ENCODE data around the gene ATXN10. TPM values are rescaled to one million over a fixed set of nuclear protein-coding genes. Genes with fewer than 3 reads are reported as not detected.

ATXN10 gene
- total and polyA plus RNA-seq, 2 of the 13 experiments (the other 11 are each of a cell fraction or from before 2014, with no cell fraction given) = 60.1 to 194 TPM

DNA sequence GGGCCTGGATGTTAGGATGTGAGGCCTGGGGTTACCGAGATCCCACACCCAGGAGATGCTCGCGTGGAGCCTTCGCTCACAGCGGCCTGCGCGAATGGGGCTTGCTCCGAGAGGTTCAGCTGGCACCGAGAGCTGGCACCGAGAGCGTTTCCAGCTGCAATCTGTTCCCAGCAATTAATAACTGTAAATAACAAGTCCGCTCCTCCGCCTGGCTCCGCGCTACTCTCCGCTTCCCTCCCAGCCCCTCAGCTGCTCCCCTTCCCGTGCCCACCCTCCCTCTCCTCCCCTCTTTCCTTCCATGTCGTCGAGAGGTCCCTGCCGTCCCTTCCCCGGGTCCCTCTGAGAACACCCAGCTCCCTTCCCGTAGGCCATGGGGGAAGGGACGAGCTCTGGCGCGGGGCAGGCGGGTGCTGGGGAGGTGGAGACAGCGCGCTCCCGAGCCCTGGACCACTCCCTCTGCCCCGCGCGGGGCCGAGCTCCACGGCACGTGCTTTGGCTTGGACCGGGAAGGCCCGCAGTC is 194.6 kb downstream of the ATXN10 start:
- H3K4me1 ChIP-seq (ENCODE audit: insufficient read depth, low read length) = no peaks in the 10 kb centered on the region
- H3K79me2 ChIP-seq (ENCODE audit: insufficient read depth, low read length) = no peaks in the 10 kb centered on the region
- H3K4me2 ChIP-seq (ENCODE audit: low read depth, low read length) = no peak overlapping the region
- intact Hi-C loops (cut with micrococcal nuclease; ENCODE audit: unreplicated experiment) = loop anchor here (10.0 kb wide), 1 partner anchor 221 kb away; no protein-coding TSS in a partner anchor
- CTCF ChIA-PET (ENCODE audit: low intra/inter-chr PET ratio, low total read pairs) = no interaction called here
- H3K4me3 ChIP-seq (replicated peaks in 1 of 3; ENCODE audit: insufficient read depth in 1 of 3, low read depth in 2 of 3, low read length in 3 of 3) = no peak overlapping the region
- TF ChIP-seq, protein P1, sequence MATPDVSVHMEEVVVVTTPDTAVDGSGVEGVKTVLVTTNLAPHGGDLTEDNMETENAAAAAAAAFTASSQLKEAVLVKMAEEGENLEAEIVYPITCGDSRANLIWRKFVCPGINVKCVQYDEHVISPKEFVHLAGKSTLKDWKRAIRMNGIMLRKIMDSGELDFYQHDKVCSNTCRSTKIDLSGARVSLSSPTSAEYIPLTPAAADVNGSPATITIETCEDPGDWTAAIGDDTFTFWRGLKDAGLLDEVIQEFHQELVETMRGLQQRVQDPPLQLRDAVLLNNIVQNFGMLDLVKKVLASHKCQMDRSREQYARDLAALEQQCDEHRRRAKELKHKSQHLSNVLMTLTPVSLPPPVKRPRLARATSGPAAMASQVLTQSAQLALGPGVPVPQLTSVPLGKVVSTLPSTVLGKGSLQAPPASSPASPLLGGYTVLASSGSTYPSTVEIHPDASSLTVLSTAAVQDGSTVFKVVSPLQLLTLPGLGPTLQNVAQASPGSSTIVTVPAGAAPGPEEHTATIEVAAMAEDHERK (CRISPR knock-in tag; IDR thresholded peaks at IDR 0.05; ENCODE audit: low read depth) = no peak
- H4K20me1 ChIP-seq (ENCODE audit: insufficient read depth, low read length) = peaks cover 5% of the 10 kb centered on the region; the same call in 1 of the 2 replicates
- H3K27me3 ChIP-seq (ENCODE audit: control insufficient read depth in 1 of 2, insufficient read depth in 2 of 2, low read length in 2 of 2) = peaks cover 1 to 23% of the 10 kb centered on the region in 2 experiments; a peak in 3 of 5 replicates
- in situ Hi-C loops (cut with HindIII; ENCODE audit: extremely low pct_ligation_motif_present, low pct_unique_long_range_greater_than_20kb) = loop anchor here (5.0 kb wide), 1 partner anchor 289 kb away; no protein-coding TSS in a partner anchor
- no peaks in the 10 kb centered on the region for H3K9me3 ChIP-seq (ENCODE audit: low read length)
- BruUV-seq (replicated peaks) = no TSS peak
- H2AFZ ChIP-seq (ENCODE audit: low read length) = no peak overlapping the region
- ATAC-seq (no peak), DNase-seq (ENCODE audit: low spot score) (no peak), FAIRE-seq (no peak)
- no peak overlapping the region for H3K9ac ChIP-seq (ENCODE audit: insufficient read depth, low read depth, low read length)
- H3K27ac ChIP-seq (ENCODE audit: extremely low read length, insufficient read depth, low read length) = no peak overlapping the region
- H3K36me3 ChIP-seq (replicated peaks in 1 of 2; ENCODE audit: control insufficient read depth in 1 of 2, insufficient read depth in 2 of 2, low read length in 2 of 2) = no peaks in the 10 kb centered on the region
- whole genome bisulfite sequencing (ENCODE audit: low lambda C conversion rate) = 86% methylated on average over 28 of the region's 37 CpGs
- POLR2A ChIA-PET = no interaction called here

DNA sequence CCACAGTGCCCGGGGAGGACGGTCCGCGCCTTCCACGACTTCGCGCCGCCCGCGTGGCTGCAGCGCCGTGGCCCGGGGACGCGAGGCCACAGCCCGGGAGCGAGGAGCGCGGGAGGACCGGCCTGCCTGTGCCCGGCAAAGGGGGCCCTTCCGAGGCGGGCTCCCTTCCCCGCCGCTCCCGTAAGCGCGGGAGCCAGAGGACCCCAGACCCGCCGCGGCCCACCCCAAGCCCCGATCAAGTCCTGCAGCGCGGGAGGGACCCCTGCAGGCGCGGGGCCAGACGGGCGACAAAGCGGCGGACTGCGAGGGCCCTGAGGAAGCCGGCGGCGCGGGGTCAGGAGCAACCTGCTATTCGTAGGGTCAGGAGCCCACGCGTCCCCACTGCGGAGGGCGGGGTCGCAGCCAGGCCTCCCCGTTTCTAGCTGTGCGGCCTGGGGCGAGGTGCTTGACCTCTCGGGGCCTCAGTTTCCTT is 195.0 kb downstream of the ATXN10 start:
- no peak overlapping the region for H3K9ac ChIP-seq (ENCODE audit: insufficient read depth, low read depth, low read length)
- WGBS (ENCODE audit: low lambda C conversion rate) = 96% methylated on average over 50 of the region's 55 CpGs
- peaks cover 1 to 23% of the 10 kb centered on the region in 2 experiments; a peak in 3 of 5 replicates for H3K27me3 ChIP-seq (ENCODE audit: control insufficient read depth in 1 of 2, insufficient read depth in 2 of 2, low read length in 2 of 2)
- no peak overlapping the region for H3K4me3 ChIP-seq (replicated peaks in 1 of 3; ENCODE audit: insufficient read depth in 1 of 3, low read depth in 2 of 3, low read length in 3 of 3)
- in situ Hi-C loops (cut with HindIII; ENCODE audit: extremely low pct_ligation_motif_present, low pct_unique_long_range_greater_than_20kb) = loop anchor here (5.0 kb wide), 1 partner anchor 289 kb away; no protein-coding TSS in a partner anchor
- H3K27ac ChIP-seq (ENCODE audit: extremely low read length, insufficient read depth, low read length) = no peak overlapping the region
- H4K20me1 ChIP-seq (ENCODE audit: insufficient read depth, low read length) = peaks cover 5% of the 10 kb centered on the region; the same call in 1 of the 2 replicates
- no peaks in the 10 kb centered on the region for H3K79me2 ChIP-seq (ENCODE audit: insufficient read depth, low read length)
- H3K36me3 ChIP-seq (replicated peaks in 1 of 2; ENCODE audit: control insufficient read depth in 1 of 2, insufficient read depth in 2 of 2, low read length in 2 of 2) = no peaks in the 10 kb centered on the region
- intact Hi-C loops (cut with micrococcal nuclease; ENCODE audit: unreplicated experiment) = loop anchor here (10.0 kb wide), 1 partner anchor 222 kb away; no protein-coding TSS in a partner anchor
- no peaks in the 10 kb centered on the region for H3K9me3 ChIP-seq (ENCODE audit: low read length)
- POLR2A ChIA-PET = no interaction called here
- H2AFZ ChIP-seq (ENCODE audit: low read length) = no peak overlapping the region
- BruUV-seq (replicated peaks) = no TSS peak
- ATAC-seq (no peak), FAIRE-seq (no peak), DNase-seq (ENCODE audit: low spot score) (no peak)
- CTCF ChIA-PET (ENCODE audit: low intra/inter-chr PET ratio, low total read pairs) = no interaction called here
- no peaks in the 10 kb centered on the region for H3K4me1 ChIP-seq (ENCODE audit: insufficient read depth, low read length)
- no peak overlapping the region for H3K4me2 ChIP-seq (ENCODE audit: low read depth, low read length)
- TF ChIP-seq ATRX (CRISPR knock-in tag; IDR thresholded peaks at IDR 0.05; ENCODE audit: borderline replicate concordance) (no peak), U2AF1 (optimal IDR thresholded peaks at IDR 0.05; ENCODE audit: low read depth, low read length) (no peak)

Data from HepG2 (cell line).